SK-N-MC (cell line): ENCODE data around the gene CDK13.

ENCODE experiments used
- DNase-seq: peaks from one replicate; pipeline ENCODE4 v3.0.0-alpha.2; 2011; ENCODE audit warnings: low read depth, low spot score
- H3K27ac ChIP-seq: fragments of 200-600 bp; sonication (generic); 2 replicates; pipeline ENCODE4 v1.5.1; 2016; ENCODE audit warnings: mixed run types
- H3K36me3 ChIP-seq: fragments of 200-600 bp; sonication (generic); 2 replicates; pipeline ENCODE4 v1.6.1; 2017; ENCODE audit warnings: antibody characterized with exemption, low read length, mixed read lengths; ENCODE audit not compliant: insufficient read depth
- H3K4me3 ChIP-seq: fragments of 200-600 bp; sonication (generic); 2 replicates; pipeline ENCODE4 v1.5.1; 2016
- H3K9ac ChIP-seq: fragments of 200-600 bp; sonication (generic); 2 replicates; pipeline ENCODE4 v1.8.0; 2017; ENCODE audit warnings: mixed run types, mixed read lengths; ENCODE audit not compliant: insufficient read length
- H3K9me3 ChIP-seq: fragments of 200-600 bp; sonication (generic); 2 replicates; pipeline ENCODE4 v1.6.1; 2017; ENCODE audit warnings: low read depth, mild to moderate bottlenecking, antibody characterized with exemption, low read length, moderate library complexity, mixed read lengths
- EZH2 ChIP-seq: fragments of 200-600 bp; sonication (generic); IDR thresholded peaks from one replicate; pipeline ENCODE4 v1.6.1; 2017; ENCODE audit warnings: antibody characterized with exemption
- FOXP2 ChIP-seq: optimal IDR thresholded peaks from 2 replicates; pipeline ENCODE3; 2011; ENCODE audit warnings: mild to moderate bottlenecking, moderate library complexity; ENCODE audit not compliant: insufficient read depth; ENCODE audit errors: extremely low read length, control extremely low read depth
- POLR2AphosphoS5 ChIP-seq: IDR thresholded peaks from 2 replicates; pipeline ENCODE4 v1.6.1; 2012; ENCODE audit warnings: mild to moderate bottlenecking, low read depth, low read length, borderline replicate concordance

CDK13 gene

GRCh38 chr7:40093631-40094350 lies 143.7 kb downstream of the CDK13 start:
- TF ChIP-seq FOXP2 = no peak
- Histone ChIP-seq H3K4me3 (no peak overlapping the region), H3K9me3 (no peaks in the 10 kb centered on the region), H3K27ac (no peak overlapping the region), H3K9ac (no peak overlapping the region), H3K36me3 (peaks cover 58% of the 10 kb centered on the region)
- no peak for DNase-seq

- H3K36me3 ChIP-seq = peaks cover 48% of the 10 kb centered on the region
- H3K4me3 ChIP-seq = no peak overlapping the region
- DNase-seq = no peak
- no peak overlapping the region for H3K9ac ChIP-seq
- TF ChIP-seq POLR2AphosphoS5 = no peak
- no peak for TF ChIP-seq FOXP2
- no peak for TF ChIP-seq EZH2
- H3K9me3 ChIP-seq = no peaks in the 10 kb centered on the region
- no peak overlapping the region for H3K27ac ChIP-seq
Measured at GRCh38 chr7:40095230-40095629, 145.2 kb downstream of the CDK13 start.

GRCh38 chr7:40095695-40096327 lies 145.8 kb downstream of the CDK13 start:
- H3K27ac ChIP-seq = peak overlapping the region; percentile 55
- TF ChIP-seq POLR2AphosphoS5 = no peak
- TF ChIP-seq FOXP2 = no peak
- no peak for TF ChIP-seq EZH2
- H3K4me3 ChIP-seq = 0 out of 2 replicates have a peak overlapping the region, but pooled peaks have one; percentile 1
- H3K9me3 ChIP-seq = no peaks in the 10 kb centered on the region
- no peak overlapping the region for H3K9ac ChIP-seq
- no peak for DNase-seq
- peaks cover 45% of the 10 kb centered on the region for H3K36me3 ChIP-seq

GRCh38 chr7:40097728-40098127 lies 147.7 kb downstream of the CDK13 start:
- Histone ChIP-seq H3K9me3 (no peaks in the 10 kb centered on the region), H3K27ac (peak overlapping the region; percentile 2; the same call in 1 of the 2 replicates), H3K9ac (no peak overlapping the region), H3K36me3 (peaks cover 33% of the 10 kb centered on the region), H3K4me3 (no peak overlapping the region)
- no peak for DNase-seq
- TF ChIP-seq POLR2AphosphoS5 (no peak), FOXP2 (no peak), EZH2 (no peak)

GRCh38 chr7:40098810-40099209 lies 148.8 kb downstream of the CDK13 start:
- Histone ChIP-seq H3K36me3 (peaks cover 24% of the 10 kb centered on the region), H3K9ac (no peak overlapping the region), H3K9me3 (no peaks in the 10 kb centered on the region), H3K4me3 (no peak overlapping the region), H3K27ac (no peak overlapping the region)
- TF ChIP-seq FOXP2 (no peak), EZH2 (no peak), POLR2AphosphoS5 (no peak)
- no peak for DNase-seq

- Histone ChIP-seq H3K36me3 (peaks cover 15% of the 10 kb centered on the region), H3K4me3 (no peak overlapping the region), H3K9me3 (no peaks in the 10 kb centered on the region), H3K27ac (no peak overlapping the region), H3K9ac (no peak overlapping the region)
- no peak for TF ChIP-seq EZH2
- TF ChIP-seq FOXP2 = no peak
- no peak for DNase-seq
Measured at GRCh38 chr7:40099837-40100236, 149.8 kb downstream of the CDK13 start.

- Histone ChIP-seq H3K9me3 (no peaks in the 10 kb centered on the region), H3K9ac (no peak overlapping the region), H3K36me3 (peaks cover 1% of the 10 kb centered on the region; the same call in 1 of the 2 replicates), H3K4me3 (no peak overlapping the region), H3K27ac (no peak overlapping the region)
- DNase-seq = no peak
- TF ChIP-seq FOXP2 (no peak), EZH2 (no peak)
Measured at GRCh38 chr7:40101201-40101600, 151.1 kb downstream of the CDK13 start.

- DNase-seq = no peak
- Histone ChIP-seq H3K9ac (no peak overlapping the region), H3K9me3 (no peaks in the 10 kb centered on the region), H3K27ac (no peak overlapping the region), H3K36me3 (no peaks in the 10 kb centered on the region), H3K4me3 (no peak overlapping the region)
- no peak for TF ChIP-seq EZH2
Measured at GRCh38 chr7:40102897-40103296, 152.8 kb downstream of the CDK13 start.
